ENCODE measurements around the gene NXPH1. TPM values are rescaled to one million over a fixed set of nuclear protein-coding genes. Genes with fewer than 3 reads are reported as not detected.

Gene NXPH1
- total RNA-seq, 1 experiment from 2014 or later: 0.59 TPM

DNA sequence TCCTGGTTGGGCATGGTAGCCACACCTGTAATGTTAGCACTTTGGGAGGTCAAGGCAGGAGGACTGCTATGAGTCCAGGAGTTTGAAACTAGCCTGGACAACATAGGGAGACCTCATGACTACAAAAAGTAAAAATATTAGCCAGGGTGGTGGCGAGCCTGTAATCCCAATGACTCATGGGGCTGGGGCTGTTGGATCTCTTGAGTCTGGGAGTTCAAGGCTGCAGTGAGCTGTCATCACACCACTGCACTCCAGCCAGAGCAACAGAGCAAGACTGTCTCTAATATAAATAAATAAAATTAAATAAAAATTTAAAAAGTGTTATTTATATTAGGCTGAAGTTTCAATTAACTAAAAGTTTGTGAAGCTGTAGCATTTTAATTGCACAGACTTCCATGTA lies 207.3 kb downstream of the NXPH1 start (continued):
- TF ChIP-seq, protein P1, sequence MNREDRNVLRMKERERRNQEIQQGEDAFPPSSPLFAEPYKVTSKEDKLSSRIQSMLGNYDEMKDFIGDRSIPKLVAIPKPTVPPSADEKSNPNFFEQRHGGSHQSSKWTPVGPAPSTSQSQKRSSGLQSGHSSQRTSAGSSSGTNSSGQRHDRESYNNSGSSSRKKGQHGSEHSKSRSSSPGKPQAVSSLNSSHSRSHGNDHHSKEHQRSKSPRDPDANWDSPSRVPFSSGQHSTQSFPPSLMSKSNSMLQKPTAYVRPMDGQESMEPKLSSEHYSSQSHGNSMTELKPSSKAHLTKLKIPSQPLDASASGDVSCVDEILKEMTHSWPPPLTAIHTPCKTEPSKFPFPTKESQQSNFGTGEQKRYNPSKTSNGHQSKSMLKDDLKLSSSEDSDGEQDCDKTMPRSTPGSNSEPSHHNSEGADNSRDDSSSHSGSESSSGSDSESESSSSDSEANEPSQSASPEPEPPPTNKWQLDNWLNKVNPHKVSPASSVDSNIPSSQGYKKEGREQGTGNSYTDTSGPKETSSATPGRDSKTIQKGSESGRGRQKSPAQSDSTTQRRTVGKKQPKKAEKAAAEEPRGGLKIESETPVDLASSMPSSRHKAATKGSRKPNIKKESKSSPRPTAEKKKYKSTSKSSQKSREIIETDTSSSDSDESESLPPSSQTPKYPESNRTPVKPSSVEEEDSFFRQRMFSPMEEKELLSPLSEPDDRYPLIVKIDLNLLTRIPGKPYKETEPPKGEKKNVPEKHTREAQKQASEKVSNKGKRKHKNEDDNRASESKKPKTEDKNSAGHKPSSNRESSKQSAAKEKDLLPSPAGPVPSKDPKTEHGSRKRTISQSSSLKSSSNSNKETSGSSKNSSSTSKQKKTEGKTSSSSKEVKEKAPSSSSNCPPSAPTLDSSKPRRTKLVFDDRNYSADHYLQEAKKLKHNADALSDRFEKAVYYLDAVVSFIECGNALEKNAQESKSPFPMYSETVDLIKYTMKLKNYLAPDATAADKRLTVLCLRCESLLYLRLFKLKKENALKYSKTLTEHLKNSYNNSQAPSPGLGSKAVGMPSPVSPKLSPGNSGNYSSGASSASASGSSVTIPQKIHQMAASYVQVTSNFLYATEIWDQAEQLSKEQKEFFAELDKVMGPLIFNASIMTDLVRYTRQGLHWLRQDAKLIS (CRISPR knock-in tag; IDR thresholded peaks at IDR 0.05; ENCODE audit: borderline replicate concordance): no peak
- TF ChIP-seq, protein P2, sequence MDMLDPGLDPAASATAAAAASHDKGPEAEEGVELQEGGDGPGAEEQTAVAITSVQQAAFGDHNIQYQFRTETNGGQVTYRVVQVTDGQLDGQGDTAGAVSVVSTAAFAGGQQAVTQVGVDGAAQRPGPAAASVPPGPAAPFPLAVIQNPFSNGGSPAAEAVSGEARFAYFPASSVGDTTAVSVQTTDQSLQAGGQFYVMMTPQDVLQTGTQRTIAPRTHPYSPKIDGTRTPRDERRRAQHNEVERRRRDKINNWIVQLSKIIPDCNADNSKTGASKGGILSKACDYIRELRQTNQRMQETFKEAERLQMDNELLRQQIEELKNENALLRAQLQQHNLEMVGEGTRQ (CRISPR knock-in tag; IDR thresholded peaks at IDR 0.05): no peak

DNA sequence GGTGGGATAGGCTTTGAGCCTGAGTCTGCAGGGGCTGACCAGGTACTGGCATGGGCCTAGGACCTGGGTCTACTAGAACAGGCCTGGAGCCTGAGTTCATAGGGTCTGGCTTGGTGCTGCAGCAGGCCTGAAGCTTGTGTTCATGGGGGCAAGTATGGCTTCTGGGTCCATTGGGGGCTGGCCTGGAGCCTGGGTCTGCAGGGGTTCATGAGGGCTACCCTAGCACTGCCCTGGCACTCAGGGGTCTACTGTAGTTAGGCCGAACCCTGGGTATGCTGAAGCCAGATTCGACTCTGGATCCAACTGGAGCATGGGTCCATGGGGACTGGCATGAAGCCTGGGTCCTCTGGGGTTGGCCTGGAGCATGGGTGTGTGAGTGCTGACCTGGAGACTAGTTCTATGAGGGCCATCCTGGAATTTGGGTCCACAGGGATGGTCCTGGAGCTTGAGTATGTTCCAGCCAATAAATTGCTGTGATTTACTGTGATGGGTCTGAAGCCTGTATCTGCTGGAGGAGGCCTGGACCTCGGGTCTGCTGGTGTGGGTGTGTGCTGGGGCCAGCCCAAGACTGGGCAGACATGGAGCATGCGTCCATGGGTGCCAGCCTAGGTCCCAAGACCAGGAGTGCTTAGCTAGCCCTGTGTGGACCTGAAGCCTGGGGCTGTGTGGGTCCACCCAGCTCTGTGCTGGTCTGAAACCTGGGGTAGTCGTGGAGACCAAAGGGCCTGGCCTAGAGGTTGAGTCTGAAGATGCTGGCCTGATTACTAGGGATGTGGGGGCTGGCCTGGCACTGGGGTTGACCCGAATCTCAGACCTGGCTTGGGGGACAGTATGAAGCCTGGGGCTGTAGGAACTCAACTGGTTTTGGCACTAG lies 235.5 kb downstream of the NXPH1 start:
- Mint-ChIP-seq H3K9me3 (peaks cover 17% of the 10 kb centered on the region), H3K27ac (no peak overlapping the region), H3K27me3 (ENCODE audit: low read depth) (no peaks in the 10 kb centered on the region), H3K4me3 (no peak overlapping the region), H3K36me3 (peaks cover 8% of the 10 kb centered on the region), H3K4me1 (no peaks in the 10 kb centered on the region)
- TF ChIP-seq SMAD4 (CRISPR knock-in tag; IDR thresholded peaks at IDR 0.05) (no peak), MXD4 (CRISPR knock-in tag; IDR thresholded peaks at IDR 0.05; ENCODE audit: borderline replicate concordance) (no peak)
- TF ChIP-seq, protein P2 (CRISPR knock-in tag; IDR thresholded peaks at IDR 0.05): no peak
- TF ChIP-seq, protein P3, sequence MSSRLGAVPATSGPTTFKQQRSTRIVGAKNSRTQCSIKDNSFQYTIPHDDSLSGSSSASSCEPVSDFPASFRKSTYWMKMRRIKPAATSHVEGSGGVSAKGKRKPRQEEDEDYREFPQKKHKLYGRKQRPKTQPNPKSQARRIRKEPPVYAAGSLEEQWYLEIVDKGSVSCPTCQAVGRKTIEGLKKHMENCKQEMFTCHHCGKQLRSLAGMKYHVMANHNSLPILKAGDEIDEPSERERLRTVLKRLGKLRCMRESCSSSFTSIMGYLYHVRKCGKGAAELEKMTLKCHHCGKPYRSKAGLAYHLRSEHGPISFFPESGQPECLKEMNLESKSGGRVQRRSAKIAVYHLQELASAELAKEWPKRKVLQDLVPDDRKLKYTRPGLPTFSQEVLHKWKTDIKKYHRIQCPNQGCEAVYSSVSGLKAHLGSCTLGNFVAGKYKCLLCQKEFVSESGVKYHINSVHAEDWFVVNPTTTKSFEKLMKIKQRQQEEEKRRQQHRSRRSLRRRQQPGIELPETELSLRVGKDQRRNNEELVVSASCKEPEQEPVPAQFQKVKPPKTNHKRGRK (CRISPR knock-in tag; IDR thresholded peaks at IDR 0.05; ENCODE audit: borderline replicate concordance): no peak
- TF ChIP-seq, protein P4, sequence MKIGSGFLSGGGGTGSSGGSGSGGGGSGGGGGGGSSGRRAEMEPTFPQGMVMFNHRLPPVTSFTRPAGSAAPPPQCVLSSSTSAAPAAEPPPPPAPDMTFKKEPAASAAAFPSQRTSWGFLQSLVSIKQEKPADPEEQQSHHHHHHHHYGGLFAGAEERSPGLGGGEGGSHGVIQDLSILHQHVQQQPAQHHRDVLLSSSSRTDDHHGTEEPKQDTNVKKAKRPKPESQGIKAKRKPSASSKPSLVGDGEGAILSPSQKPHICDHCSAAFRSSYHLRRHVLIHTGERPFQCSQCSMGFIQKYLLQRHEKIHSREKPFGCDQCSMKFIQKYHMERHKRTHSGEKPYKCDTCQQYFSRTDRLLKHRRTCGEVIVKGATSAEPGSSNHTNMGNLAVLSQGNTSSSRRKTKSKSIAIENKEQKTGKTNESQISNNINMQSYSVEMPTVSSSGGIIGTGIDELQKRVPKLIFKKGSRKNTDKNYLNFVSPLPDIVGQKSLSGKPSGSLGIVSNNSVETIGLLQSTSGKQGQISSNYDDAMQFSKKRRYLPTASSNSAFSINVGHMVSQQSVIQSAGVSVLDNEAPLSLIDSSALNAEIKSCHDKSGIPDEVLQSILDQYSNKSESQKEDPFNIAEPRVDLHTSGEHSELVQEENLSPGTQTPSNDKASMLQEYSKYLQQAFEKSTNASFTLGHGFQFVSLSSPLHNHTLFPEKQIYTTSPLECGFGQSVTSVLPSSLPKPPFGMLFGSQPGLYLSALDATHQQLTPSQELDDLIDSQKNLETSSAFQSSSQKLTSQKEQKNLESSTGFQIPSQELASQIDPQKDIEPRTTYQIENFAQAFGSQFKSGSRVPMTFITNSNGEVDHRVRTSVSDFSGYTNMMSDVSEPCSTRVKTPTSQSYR (CRISPR knock-in tag; IDR thresholded peaks at IDR 0.05): no peak
- TF ChIP-seq, protein P5, sequence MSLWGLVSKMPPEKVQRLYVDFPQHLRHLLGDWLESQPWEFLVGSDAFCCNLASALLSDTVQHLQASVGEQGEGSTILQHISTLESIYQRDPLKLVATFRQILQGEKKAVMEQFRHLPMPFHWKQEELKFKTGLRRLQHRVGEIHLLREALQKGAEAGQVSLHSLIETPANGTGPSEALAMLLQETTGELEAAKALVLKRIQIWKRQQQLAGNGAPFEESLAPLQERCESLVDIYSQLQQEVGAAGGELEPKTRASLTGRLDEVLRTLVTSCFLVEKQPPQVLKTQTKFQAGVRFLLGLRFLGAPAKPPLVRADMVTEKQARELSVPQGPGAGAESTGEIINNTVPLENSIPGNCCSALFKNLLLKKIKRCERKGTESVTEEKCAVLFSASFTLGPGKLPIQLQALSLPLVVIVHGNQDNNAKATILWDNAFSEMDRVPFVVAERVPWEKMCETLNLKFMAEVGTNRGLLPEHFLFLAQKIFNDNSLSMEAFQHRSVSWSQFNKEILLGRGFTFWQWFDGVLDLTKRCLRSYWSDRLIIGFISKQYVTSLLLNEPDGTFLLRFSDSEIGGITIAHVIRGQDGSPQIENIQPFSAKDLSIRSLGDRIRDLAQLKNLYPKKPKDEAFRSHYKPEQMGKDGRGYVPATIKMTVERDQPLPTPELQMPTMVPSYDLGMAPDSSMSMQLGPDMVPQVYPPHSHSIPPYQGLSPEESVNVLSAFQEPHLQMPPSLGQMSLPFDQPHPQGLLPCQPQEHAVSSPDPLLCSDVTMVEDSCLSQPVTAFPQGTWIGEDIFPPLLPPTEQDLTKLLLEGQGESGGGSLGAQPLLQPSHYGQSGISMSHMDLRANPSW (CRISPR knock-in tag; conservative IDR thresholded peaks at IDR 0.05; ENCODE audit: low read depth): no peak
- TF ChIP-seq, protein P6, sequence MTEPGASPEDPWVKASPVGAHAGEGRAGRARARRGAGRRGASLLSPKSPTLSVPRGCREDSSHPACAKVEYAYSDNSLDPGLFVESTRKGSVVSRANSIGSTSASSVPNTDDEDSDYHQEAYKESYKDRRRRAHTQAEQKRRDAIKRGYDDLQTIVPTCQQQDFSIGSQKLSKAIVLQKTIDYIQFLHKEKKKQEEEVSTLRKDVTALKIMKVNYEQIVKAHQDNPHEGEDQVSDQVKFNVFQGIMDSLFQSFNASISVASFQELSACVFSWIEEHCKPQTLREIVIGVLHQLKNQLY (CRISPR knock-in tag; IDR thresholded peaks at IDR 0.05): no peak
- ChIA-PET CTCF (no interaction called here), POLR2A (no interaction called here)
- ATAC-seq (no peak), DNase-seq (ENCODE audit: low spot score) (no peak)

All from WTC11 (cell line).